OCI-LY1 (cell line): Measurements from ENCODE around the gene LDLRAD4.

Experiments used
- H2AFZ ChIP-seq: fragments of 200-600 bp; sonication (generic), shearing (Covaris generic); 2 replicates; pipeline ENCODE4 v1.6.0; 2014; ENCODE audit warnings: antibody characterized with exemption, mild to moderate bottlenecking, low read length
- H3F3A ChIP-seq: fragments of 200-600 bp; sonication (generic), shearing (Covaris generic); 2 replicates; pipeline ENCODE4 v1.6.0; 2014; ENCODE audit warnings: mild to moderate bottlenecking, antibody characterized with exemption, low read length, moderate library complexity; ENCODE audit not compliant: insufficient read depth
- H3K27ac ChIP-seq: fragments of 200-600 bp; sonication (generic); 2 replicates; pipeline ENCODE4 v1.5.1; 2014; ENCODE audit warnings: low read length, mixed run types, mild to moderate bottlenecking, low read depth; ENCODE audit not compliant: poor library complexity, severe bottlenecking
- H3K27me3 ChIP-seq: fragments of 200-600 bp; sonication (generic); 2 replicates; pipeline ENCODE4 v1.6.0; 2014; ENCODE audit warnings: antibody characterized with exemption, mild to moderate bottlenecking, low read length, moderate library complexity; ENCODE audit not compliant: insufficient read depth
- H3K36me3 ChIP-seq: fragments of 200-600 bp; sonication (generic); 2 replicates; pipeline ENCODE4 v1.6.1; 2014; ENCODE audit warnings: mild to moderate bottlenecking, antibody characterized with exemption, low read length, moderate library complexity, mixed read lengths; ENCODE audit not compliant: insufficient read depth
- H3K4me1 ChIP-seq: fragments of 200-600 bp; sonication (generic); 2 replicates; pipeline ENCODE4 v1.5.1; 2014; ENCODE audit warnings: mild to moderate bottlenecking, low read length, moderate library complexity; ENCODE audit not compliant: insufficient read depth, severe bottlenecking
- H3K4me2 ChIP-seq: fragments of 200-600 bp; sonication (generic), shearing (Covaris generic); 2 replicates; pipeline ENCODE4 v1.6.1; 2014; ENCODE audit warnings: low read length
- H3K4me3 ChIP-seq: fragments of 200-600 bp; sonication (generic); 2 replicates; pipeline ENCODE4 v1.5.1; 2014; ENCODE audit warnings: low read length, low read depth, mild to moderate bottlenecking, mixed read lengths; ENCODE audit not compliant: poor library complexity, severe bottlenecking
- H3K79me2 ChIP-seq: fragments of 200-600 bp; shearing (Covaris generic); 2 replicates; pipeline ENCODE4 v1.6.1; 2016; ENCODE audit warnings: mixed run types, low read length, mixed read lengths; ENCODE audit not compliant: insufficient read depth
- H3K9ac ChIP-seq: fragments of 200-600 bp; sonication (generic), shearing (Covaris generic); 2 replicates; pipeline ENCODE4 v1.6.1; 2014; ENCODE audit warnings: mild to moderate bottlenecking, low read length, mixed read lengths
- H3K9me2 ChIP-seq: fragments of 200-600 bp; sonication (generic), shearing (Covaris generic); 2 replicates; pipeline ENCODE4 v1.6.1; 2014; ENCODE audit warnings: low read depth, mild to moderate bottlenecking, low read length, mixed read lengths
- H3K9me3 ChIP-seq: fragments of 200-600 bp; shearing (Covaris generic); 2 replicates; pipeline ENCODE4 v1.6.1; 2014; ENCODE audit warnings: low read length, mixed read lengths
- H4K20me1 ChIP-seq: fragments of 200-600 bp; sonication (generic), shearing (Covaris generic); 2 replicates; pipeline ENCODE4 v1.6.0; 2016; ENCODE audit warnings: mild to moderate bottlenecking, low read length; ENCODE audit not compliant: insufficient read depth
- EZH2 ChIP-seq: fragments of 200-600 bp; sonication (generic), shearing (Covaris generic); IDR thresholded peaks from 2 replicates; pipeline ENCODE4 v1.8.0; 2017; ENCODE audit warnings: borderline replicate concordance, mixed run types, mild to moderate bottlenecking, antibody characterized with exemption, low read length, moderate library complexity, mixed read lengths
- TF ChIP-seq, protein P1 (sequence below): fragments of 200-600 bp; sonication (generic), shearing (Covaris generic); IDR thresholded peaks from 2 replicates; pipeline ENCODE4 v1.5.1; 2017; ENCODE audit warnings: mild to moderate bottlenecking, antibody characterized with exemption, low read length, moderate library complexity, mixed read lengths

LDLRAD4 gene

DNA sequence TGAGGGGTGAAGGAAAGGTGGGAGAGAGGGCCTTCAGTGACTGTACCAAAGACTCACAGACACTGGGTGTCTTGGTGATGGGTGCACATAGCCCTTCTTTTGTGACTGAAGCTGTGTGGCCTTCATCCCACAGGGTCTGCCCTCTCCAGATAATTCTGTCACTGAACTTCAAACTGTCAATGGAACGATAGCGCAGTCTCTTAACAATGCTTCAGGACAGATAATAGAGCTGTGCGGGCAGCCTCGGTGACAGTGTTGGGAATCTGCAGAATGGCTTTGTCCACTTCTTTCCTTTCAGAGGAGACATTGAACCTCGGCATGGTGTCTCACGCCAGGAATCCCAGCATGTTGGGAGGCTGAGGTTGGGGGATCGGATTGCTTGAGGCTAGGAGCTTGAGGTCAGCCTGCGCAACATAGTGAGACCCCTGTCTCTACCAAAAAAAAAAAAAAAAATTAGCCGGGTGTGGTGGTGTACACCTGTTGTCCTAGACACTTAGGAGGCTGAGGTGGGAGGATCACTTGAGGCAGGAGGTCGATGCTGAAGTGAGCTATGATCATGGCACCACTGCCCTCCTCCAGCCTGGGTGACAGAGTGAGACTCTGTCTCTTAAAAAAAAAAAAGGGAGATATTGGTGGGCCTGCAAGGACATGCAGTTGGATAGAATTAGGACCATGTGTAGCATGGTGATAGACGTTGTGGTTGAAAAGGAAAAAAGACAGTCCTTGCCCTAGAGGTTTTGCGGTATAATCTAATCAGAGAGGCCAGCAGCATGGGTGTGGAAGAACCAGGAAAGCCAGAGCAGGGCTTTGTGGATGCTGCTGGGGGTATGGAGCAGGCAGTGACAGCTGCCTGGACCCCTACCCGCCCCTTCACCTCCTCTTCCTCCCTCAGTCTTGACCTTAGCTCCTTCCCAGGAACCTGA is 91.4 kb downstream of the LDLRAD4 start:
- no peak overlapping the region for H3K4me3 ChIP-seq
- no peak overlapping the region for H2AFZ ChIP-seq
- no peaks in the 10 kb centered on the region for H3F3A ChIP-seq
- no peaks in the 10 kb centered on the region for H4K20me1 ChIP-seq
- no peak overlapping the region for H3K27ac ChIP-seq
- peaks cover 42% of the 10 kb centered on the region; the same call in 1 of the 2 replicates for H3K27me3 ChIP-seq
- H3K9me2 ChIP-seq, result no peaks in the 10 kb centered on the region
- H3K9ac ChIP-seq, result no peak overlapping the region
- no peaks in the 10 kb centered on the region for H3K79me2 ChIP-seq
- TF ChIP-seq, protein P1, sequence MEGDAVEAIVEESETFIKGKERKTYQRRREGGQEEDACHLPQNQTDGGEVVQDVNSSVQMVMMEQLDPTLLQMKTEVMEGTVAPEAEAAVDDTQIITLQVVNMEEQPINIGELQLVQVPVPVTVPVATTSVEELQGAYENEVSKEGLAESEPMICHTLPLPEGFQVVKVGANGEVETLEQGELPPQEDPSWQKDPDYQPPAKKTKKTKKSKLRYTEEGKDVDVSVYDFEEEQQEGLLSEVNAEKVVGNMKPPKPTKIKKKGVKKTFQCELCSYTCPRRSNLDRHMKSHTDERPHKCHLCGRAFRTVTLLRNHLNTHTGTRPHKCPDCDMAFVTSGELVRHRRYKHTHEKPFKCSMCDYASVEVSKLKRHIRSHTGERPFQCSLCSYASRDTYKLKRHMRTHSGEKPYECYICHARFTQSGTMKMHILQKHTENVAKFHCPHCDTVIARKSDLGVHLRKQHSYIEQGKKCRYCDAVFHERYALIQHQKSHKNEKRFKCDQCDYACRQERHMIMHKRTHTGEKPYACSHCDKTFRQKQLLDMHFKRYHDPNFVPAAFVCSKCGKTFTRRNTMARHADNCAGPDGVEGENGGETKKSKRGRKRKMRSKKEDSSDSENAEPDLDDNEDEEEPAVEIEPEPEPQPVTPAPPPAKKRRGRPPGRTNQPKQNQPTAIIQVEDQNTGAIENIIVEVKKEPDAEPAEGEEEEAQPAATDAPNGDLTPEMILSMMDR, result no peak
- no peak for TF ChIP-seq EZH2
- no peak overlapping the region for H3K4me2 ChIP-seq
- H3K36me3 ChIP-seq, result no peaks in the 10 kb centered on the region; the same call in 1 of the 2 replicates
- H3K9me3 ChIP-seq, result peaks cover 16% of the 10 kb centered on the region
- H3K4me1 ChIP-seq, result no peaks in the 10 kb centered on the region

DNA sequence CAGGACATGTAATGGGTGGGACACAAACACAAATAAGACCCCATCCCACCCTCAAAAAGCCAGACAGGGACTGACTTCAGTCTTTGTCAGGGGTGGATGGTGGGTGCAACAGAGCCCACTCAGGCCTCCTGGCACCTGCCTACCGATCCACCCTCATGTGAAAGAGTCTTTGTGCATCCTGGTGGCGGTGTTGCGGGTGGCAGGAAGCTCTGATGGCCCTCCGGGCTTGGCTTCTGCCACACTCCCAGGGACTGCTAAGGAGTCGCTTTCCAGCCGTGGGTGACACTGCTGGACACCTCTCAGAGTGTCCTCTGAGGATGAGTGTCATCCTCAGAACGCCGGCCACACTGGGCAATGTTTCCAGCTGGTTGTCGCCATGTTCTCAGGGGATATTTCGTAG is 92.6 kb downstream of the LDLRAD4 start:
- Histone ChIP-seq H3K27ac (no peak overlapping the region), H3K4me3 (no peak overlapping the region), H3K9ac (no peak overlapping the region), H3K4me1 (no peaks in the 10 kb centered on the region), H3K9me3 (peaks cover 12% of the 10 kb centered on the region), H3K36me3 (no peaks in the 10 kb centered on the region; the same call in 1 of the 2 replicates), H2AFZ (no peak overlapping the region), H3K4me2 (no peak overlapping the region), H3K27me3 (peaks cover 38% of the 10 kb centered on the region; the same call in 1 of the 2 replicates), H4K20me1 (no peaks in the 10 kb centered on the region), H3K79me2 (no peaks in the 10 kb centered on the region), H3K9me2 (no peaks in the 10 kb centered on the region), H3F3A (no peaks in the 10 kb centered on the region)
- TF ChIP-seq EZH2, result no peak
- TF ChIP-seq, protein P1, result no peak

DNA sequence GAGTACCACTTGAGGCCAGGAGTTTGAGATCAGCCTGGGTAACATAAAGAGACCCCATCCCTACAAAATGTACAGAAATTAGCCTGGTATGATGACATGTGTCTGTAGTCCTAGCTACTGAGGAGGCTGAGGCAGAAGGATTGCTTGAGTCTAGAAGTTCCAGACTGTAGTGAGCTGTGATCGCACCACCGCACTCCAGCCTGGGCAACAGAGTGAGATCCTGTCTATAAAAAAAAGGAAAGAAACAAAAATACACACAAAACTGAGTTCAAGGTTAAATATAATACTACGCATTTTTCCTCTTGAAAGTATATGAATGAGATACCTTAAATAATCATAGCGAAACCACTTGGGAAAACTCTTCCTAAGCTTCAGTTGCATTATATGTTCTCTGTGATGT is 94.0 kb downstream of the LDLRAD4 start:
- no peaks in the 10 kb centered on the region; the same call in 1 of the 2 replicates for H3K36me3 ChIP-seq
- no peaks in the 10 kb centered on the region for H3K9me2 ChIP-seq
- H3K27me3 ChIP-seq, result peaks cover 47% of the 10 kb centered on the region; the same call in 1 of the 2 replicates
- no peak overlapping the region for H2AFZ ChIP-seq
- H3F3A ChIP-seq, result no peaks in the 10 kb centered on the region
- no peak overlapping the region for H3K27ac ChIP-seq
- no peaks in the 10 kb centered on the region for H4K20me1 ChIP-seq
- peaks cover 20% of the 10 kb centered on the region for H3K9me3 ChIP-seq
- H3K4me2 ChIP-seq, result no peak overlapping the region
- H3K4me1 ChIP-seq, result no peaks in the 10 kb centered on the region
- H3K79me2 ChIP-seq, result no peaks in the 10 kb centered on the region
- H3K4me3 ChIP-seq, result no peak overlapping the region
- H3K9ac ChIP-seq, result no peak overlapping the region
- TF ChIP-seq, protein P1, result no peak
- TF ChIP-seq EZH2, result no peak
